Endothelial cell of umbilical vein (primary cell): ENCODE results near the gene NT5DC2. TPM values are rescaled to one million over a fixed set of nuclear protein-coding genes. Genes with fewer than 3 reads are reported as not detected.

Source experiments
- BruUV-seq: library from RNA; stranded (reverse); fragments of 400-500 nt; replicated peaks from 2 replicates; lab custom pipeline; 2021; lab: Mats Ljungman, UMichigan
- CTCF ChIA-PET: fragments of 300-600, 350-600 bp; sonication (Branson Sonifier 250); formaldehyde crosslinking; loops from one replicate; lab custom pipeline; 2021; ENCODE audit warnings: antibody characterized with exemption, inconsistent platforms; lab: Charles Lee
- POLR2A ChIA-PET: fragments of 300-600, 350-600 bp; sonication (Branson Sonifier 250); formaldehyde crosslinking; loops from one replicate; lab custom pipeline; 2021; ENCODE audit warnings: antibody characterized with exemption, inconsistent platforms; lab: Charles Lee
- DNase-seq: peaks from one replicate; pipeline ENCODE4 v3.0.0-alpha.2; 2011; ENCODE audit warnings: low read depth, low spot score
- FAIRE-seq: peaks from 2 replicates; lab custom pipeline; 2011; peaks lifted over from hg19 to GRCh38; lab: Jason Lieb, UNC
- H2AFZ ChIP-seq: 2 replicates; pipeline ENCODE4 v1.6.0; 2012; ENCODE audit warnings: low read depth, low read length, control low read depth, inconsistent platforms
- H3K27ac ChIP-seq: 2 replicates; pipeline ENCODE4 v1.5.1; 2011; ENCODE audit warnings: low read depth, mild to moderate bottlenecking, control low read depth, low read length, moderate library complexity; ENCODE audit not compliant: insufficient read depth
- H3K27me3 ChIP-seq, 2 experiments: 2 replicates each; pipeline versions ENCODE4 v1.6.0 to v1.6.1; 2011; ENCODE audit warnings: low read length in 2 of 2, mixed read lengths in 1 of 2; ENCODE audit not compliant: control insufficient read depth in 2 of 2, insufficient read depth in 2 of 2
- H3K36me3 ChIP-seq, 2 experiments: 2 replicates in 1 of 2; 3 replicates in 1 of 2; pipeline ENCODE4 v1.5.1; 2011; ENCODE audit warnings: low read length in 2 of 2, mild to moderate bottlenecking in 1 of 2, moderate library complexity in 1 of 2; ENCODE audit not compliant: control insufficient read depth in 2 of 2, insufficient read depth in 2 of 2; ENCODE audit errors: extremely low read depth in 1 of 2
- H3K4me1 ChIP-seq: 3 replicates; pipeline ENCODE4 v1.5.1; 2011; ENCODE audit warnings: mild to moderate bottlenecking, low read length; ENCODE audit not compliant: control insufficient read depth, insufficient read depth; ENCODE audit errors: extremely low read depth
- H3K4me2 ChIP-seq: 2 replicates; pipeline ENCODE4 v1.6.1; 2011; ENCODE audit warnings: low read length, control low read depth, mixed read lengths; ENCODE audit not compliant: insufficient read depth
- H3K4me3 ChIP-seq, 3 experiments: fragments of 200-600 bp in 1 of 3; sonication (generic), shearing (Covaris generic) in 1 of 3; replicated peaks in 1 of 3; 2 replicates each; pipeline ENCODE4 v1.5.1; 2011 to 2016; ENCODE audit warnings: control low read depth in 3 of 3, low read length in 3 of 3, mild to moderate bottlenecking in 2 of 3, inconsistent platforms in 1 of 3, low read depth in 1 of 3, moderate library complexity in 1 of 3; ENCODE audit not compliant: insufficient read depth in 1 of 3
- H3K79me2 ChIP-seq: 2 replicates; pipeline ENCODE4 v1.6.0; 2012; ENCODE audit warnings: low read length, inconsistent platforms; ENCODE audit not compliant: control insufficient read depth, insufficient read depth
- H3K9ac ChIP-seq: replicated peaks from 2 replicates; pipeline ENCODE3; 2011; ENCODE audit warnings: low read length, control low read depth; ENCODE audit not compliant: insufficient read depth; ENCODE audit errors: extremely low read depth
- H3K9me1 ChIP-seq: replicated peaks from 3 replicates; pipeline ENCODE4 v1.6.0; 2011; ENCODE audit warnings: mild to moderate bottlenecking, low read length; ENCODE audit not compliant: control insufficient read depth, insufficient read depth; ENCODE audit errors: extremely low read depth
- H3K9me3 ChIP-seq: replicated peaks from 2 replicates; pipeline ENCODE4 v1.5.1; 2012; ENCODE audit warnings: low read length, inconsistent platforms; ENCODE audit not compliant: control insufficient read depth, insufficient read depth
- H4K20me1 ChIP-seq: replicated peaks from 2 replicates; pipeline ENCODE3; 2011; ENCODE audit warnings: mild to moderate bottlenecking, low read length; ENCODE audit not compliant: control insufficient read depth, insufficient read depth; ENCODE audit errors: extremely low read depth
- EZH2 ChIP-seq: IDR thresholded peaks from 2 replicates; pipeline ENCODE4 v1.6.1; 2012; ENCODE audit warnings: borderline replicate concordance, low read depth, mild to moderate bottlenecking, moderate library complexity, low read length, inconsistent platforms; ENCODE audit not compliant: severe bottlenecking
- JUN ChIP-seq: IDR thresholded peaks from 2 replicates; pipeline ENCODE4 v1.6.1; 2011; ENCODE audit warnings: borderline replicate concordance, low read depth; ENCODE audit not compliant: insufficient read length, insufficient read depth
- MYC ChIP-seq: IDR thresholded peaks from one replicate; pipeline ENCODE4 v1.6.1; 2011; ENCODE audit warnings: mild to moderate bottlenecking, low read depth, low read length
- POLR2A ChIP-seq: IDR thresholded peaks from 2 replicates; pipeline ENCODE4 v1.6.1; 2012; ENCODE audit warnings: low read depth, mild to moderate bottlenecking, control low read depth, low read length
- POLR2AphosphoS5 ChIP-seq: IDR thresholded peaks from 2 replicates; pipeline ENCODE4 v1.6.1; 2012; ENCODE audit warnings: low read depth, mild to moderate bottlenecking, control low read depth, low read length, moderate library complexity; ENCODE audit not compliant: insufficient read depth
- dilution Hi-C: fragments of 300-500 bp; cut with MboI; formaldehyde crosslinking; loops from one replicate; pipeline ENCODE4 v1.15.0; 2019; ENCODE audit warnings: low sequenced_read_pairs; ENCODE audit not compliant: extremely low pct_ligation_motif_present
- intact Hi-C: fragments of 100-400 bp; cut with micrococcal nuclease; formaldehyde crosslinking; loops from one replicate; pipeline ENCODE4 v1.10.0; 2022
- polyA plus RNA-seq, 4 experiments: library from polyadenylated mRNA; depleted of rRNA in 3 of 4; stranded (reverse) in 3 of 4; unstranded in 1 of 4; fragments of >200 nt; gene quantifications; 2 replicates each; pipeline versions ENCODE4 v1.2.1 to v1.2.3, GENCODE V29; 2011 to 2012; ENCODE audit warnings: missing spikeins in 1 of 4
- total RNA-seq: library from RNA; stranded (reverse); gene quantifications from 2 replicates; pipeline ENCODE4 v1.2.3, GENCODE V29; 2021
- TF ChIP-seq, protein P1 (sequence below): IDR thresholded peaks from 2 replicates; pipeline ENCODE4 v1.6.1; 2011; ENCODE audit not compliant: insufficient read depth, insufficient read length
- TF ChIP-seq, protein P2 (sequence below), 2 donors: IDR thresholded peaks; 1 replicate in 1 of 2; 2 replicates in 1 of 2; pipeline ENCODE4 v1.5.1; 2011; ENCODE audit warnings: low read length in 2 of 2, mild to moderate bottlenecking in 2 of 2, moderate library complexity in 2 of 2, control low read depth in 1 of 2, inconsistent platforms in 1 of 2, low read depth in 1 of 2; ENCODE audit not compliant: insufficient read depth in 1 of 2; ENCODE audit errors: extremely low read depth in 1 of 2

NT5DC2 gene
- total and polyA plus RNA-seq, 2 donors (not counting 3 experiments of a cell fraction or from before 2014, with no cell fraction given) = 298 to 402 TPM

DNA sequence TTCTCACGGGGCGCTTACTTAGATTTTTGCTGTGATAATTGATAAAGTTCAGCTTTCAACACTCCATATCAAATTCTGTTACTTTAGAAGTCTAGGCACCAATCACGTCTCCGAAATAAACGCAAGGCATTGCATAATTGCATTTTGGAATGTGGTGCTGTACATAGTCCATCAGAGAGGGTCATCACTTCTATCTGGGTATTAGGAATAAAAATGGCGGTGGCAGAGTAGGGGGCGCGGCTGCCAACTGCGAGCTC lies 2.4 kb upstream of the NT5DC2 start:
- Histone ChIP-seq H2AFZ (no peak overlapping the region), H3K36me3 (peaks cover under 1 to 4% of the 10 kb centered on the region in 2 experiments), H3K4me1 (peaks cover 50% of the 10 kb centered on the region), H3K9ac (no peak overlapping the region), H3K4me2 (peak overlapping the region; percentile 54), H3K79me2 (peaks cover 52% of the 10 kb centered on the region), H3K4me3 (no peak overlapping the region), H3K9me3 (no peaks in the 10 kb centered on the region), H3K27me3 (no peaks in the 10 kb centered on the region), H3K27ac (no peak overlapping the region), H3K9me1 (no peaks in the 10 kb centered on the region), H4K20me1 (no peaks in the 10 kb centered on the region)
- TF ChIP-seq, protein P1, sequence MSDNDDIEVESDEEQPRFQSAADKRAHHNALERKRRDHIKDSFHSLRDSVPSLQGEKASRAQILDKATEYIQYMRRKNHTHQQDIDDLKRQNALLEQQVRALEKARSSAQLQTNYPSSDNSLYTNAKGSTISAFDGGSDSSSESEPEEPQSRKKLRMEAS = no peak
- no TSS peak for BruUV-seq
- POLR2A ChIA-PET = interaction anchor here (0.9 to 1.7 kb wide), 3 partner anchors 32 to 45 kb away, joined by 3 to 7 read pairs (median 7); partner anchors contain the start of gene STAB1
- DNase-seq = no peak
- no peak for FAIRE-seq
- intact Hi-C loops (loop anchor here (1.0 kb wide), 1 partner anchor 41 kb away; the partner anchor contains the start of gene STAB1), dilution Hi-C loops (no loop called here)
- CTCF ChIA-PET = interaction anchor here (0.7 to 1.6 kb wide), 5 partner anchors 10 to 64 kb away, joined by 3 to 6 read pairs (median 6); partner anchors contain the start of gene STAB1

DNA sequence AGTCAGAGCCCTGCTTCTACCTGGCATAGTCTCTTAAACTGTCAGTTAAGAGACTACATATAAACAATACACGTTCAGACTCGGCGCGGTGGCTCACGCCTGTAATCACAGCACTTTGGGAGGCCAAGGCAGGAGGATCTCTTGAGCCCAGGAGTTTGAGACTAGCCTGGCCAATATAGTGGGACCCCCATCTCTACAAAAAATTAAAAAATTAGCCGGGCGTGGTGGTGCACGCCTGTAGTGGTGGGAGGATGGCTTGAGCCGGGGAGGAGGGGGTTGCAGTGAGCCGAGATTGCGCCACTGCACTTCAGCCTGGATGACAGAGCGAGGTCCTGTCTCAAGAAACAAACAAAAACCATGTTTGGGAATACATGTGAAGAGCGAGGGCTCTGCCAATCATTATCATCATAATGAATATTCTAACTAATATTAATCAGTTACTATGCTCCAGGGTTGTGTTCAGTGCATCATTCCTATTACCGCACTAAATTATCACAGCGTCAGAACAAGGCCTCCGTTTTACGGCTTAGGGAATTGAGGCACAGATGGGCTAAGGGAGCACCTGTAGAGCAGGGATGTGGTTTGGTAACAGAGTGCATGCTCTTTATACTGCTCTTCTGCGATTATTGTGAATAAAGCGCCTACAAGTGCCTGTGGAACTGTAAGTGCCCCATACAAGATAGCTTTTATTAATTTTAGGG lies 1.9 kb upstream of the NT5DC2 start:
- dilution Hi-C loops (no loop called here), intact Hi-C loops (loop anchor here (1.0 kb wide), 1 partner anchor 40 kb away; the partner anchor contains the start of gene STAB1)

More for the DNA sequence above, 1.9 kb upstream of the NT5DC2 start:
- no peaks in the 10 kb centered on the region for H4K20me1 ChIP-seq
- peaks cover under 1 to 2% of the 10 kb centered on the region in 2 experiments for H3K36me3 ChIP-seq
- FAIRE-seq = no peak
- no peak overlapping the region for H3K9ac ChIP-seq
- H3K4me2 ChIP-seq = peak overlapping the region; percentile 54
- H2AFZ ChIP-seq = no peak overlapping the region
- no TSS peak for BruUV-seq
- H3K27ac ChIP-seq = no peak overlapping the region
- H3K9me1 ChIP-seq = no peaks in the 10 kb centered on the region
- ChIA-PET CTCF (interaction anchor here (0.8 to 1.6 kb wide), 4 partner anchors 9 to 64 kb away, joined by 3 to 6 read pairs (median 6); no protein-coding TSS in a partner anchor), POLR2A (interaction anchor here (0.9 to 1.7 kb wide), 3 partner anchors 32 to 45 kb away, joined by 3 to 7 read pairs (median 7); partner anchors contain the start of gene STAB1)
- H3K4me1 ChIP-seq = peaks cover 55% of the 10 kb centered on the region
- DNase-seq = no peak
- TF ChIP-seq POLR2A (no peak), POLR2AphosphoS5 (no peak), JUN (no peak), MYC (no peak), EZH2 (no peak)
- TF ChIP-seq, protein P2, sequence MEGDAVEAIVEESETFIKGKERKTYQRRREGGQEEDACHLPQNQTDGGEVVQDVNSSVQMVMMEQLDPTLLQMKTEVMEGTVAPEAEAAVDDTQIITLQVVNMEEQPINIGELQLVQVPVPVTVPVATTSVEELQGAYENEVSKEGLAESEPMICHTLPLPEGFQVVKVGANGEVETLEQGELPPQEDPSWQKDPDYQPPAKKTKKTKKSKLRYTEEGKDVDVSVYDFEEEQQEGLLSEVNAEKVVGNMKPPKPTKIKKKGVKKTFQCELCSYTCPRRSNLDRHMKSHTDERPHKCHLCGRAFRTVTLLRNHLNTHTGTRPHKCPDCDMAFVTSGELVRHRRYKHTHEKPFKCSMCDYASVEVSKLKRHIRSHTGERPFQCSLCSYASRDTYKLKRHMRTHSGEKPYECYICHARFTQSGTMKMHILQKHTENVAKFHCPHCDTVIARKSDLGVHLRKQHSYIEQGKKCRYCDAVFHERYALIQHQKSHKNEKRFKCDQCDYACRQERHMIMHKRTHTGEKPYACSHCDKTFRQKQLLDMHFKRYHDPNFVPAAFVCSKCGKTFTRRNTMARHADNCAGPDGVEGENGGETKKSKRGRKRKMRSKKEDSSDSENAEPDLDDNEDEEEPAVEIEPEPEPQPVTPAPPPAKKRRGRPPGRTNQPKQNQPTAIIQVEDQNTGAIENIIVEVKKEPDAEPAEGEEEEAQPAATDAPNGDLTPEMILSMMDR (IDR thresholded peaks at IDR 0.05; ENCODE audit: extremely low read depth in 1 of 2, insufficient read depth in 1 of 2, low read depth in 1 of 2, low read length in 2 of 2) = no peak
- TF ChIP-seq, protein P1 = no peak
- H3K79me2 ChIP-seq = peaks cover 57% of the 10 kb centered on the region
- H3K27me3 ChIP-seq = no peaks in the 10 kb centered on the region
- H3K9me3 ChIP-seq = no peaks in the 10 kb centered on the region
- H3K4me3 ChIP-seq = no peak overlapping the region
